Measurements from ENCODE around the gene VPS72. TPM values are rescaled to one million over a fixed set of nuclear protein-coding genes. Genes with fewer than 3 reads are reported as not detected.
A peak's percentile ranks its signal among the peaks of the same experiment; 100 is the strongest.
"Not testable (repeated sequence)": the region's sequence is repeated elsewhere in the genome, so short reads cannot be mapped to it uniquely, and the experiment has no call there.

The VPS72 gene, protein sequence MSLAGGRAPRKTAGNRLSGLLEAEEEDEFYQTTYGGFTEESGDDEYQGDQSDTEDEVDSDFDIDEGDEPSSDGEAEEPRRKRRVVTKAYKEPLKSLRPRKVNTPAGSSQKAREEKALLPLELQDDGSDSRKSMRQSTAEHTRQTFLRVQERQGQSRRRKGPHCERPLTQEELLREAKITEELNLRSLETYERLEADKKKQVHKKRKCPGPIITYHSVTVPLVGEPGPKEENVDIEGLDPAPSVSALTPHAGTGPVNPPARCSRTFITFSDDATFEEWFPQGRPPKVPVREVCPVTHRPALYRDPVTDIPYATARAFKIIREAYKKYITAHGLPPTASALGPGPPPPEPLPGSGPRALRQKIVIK
- total RNA-seq (10 to 100 TPM; 27.4 to 33.2 TPM), total RNA-seq (24.1 to 49.8 reads per million in 2 donors)

DNA sequence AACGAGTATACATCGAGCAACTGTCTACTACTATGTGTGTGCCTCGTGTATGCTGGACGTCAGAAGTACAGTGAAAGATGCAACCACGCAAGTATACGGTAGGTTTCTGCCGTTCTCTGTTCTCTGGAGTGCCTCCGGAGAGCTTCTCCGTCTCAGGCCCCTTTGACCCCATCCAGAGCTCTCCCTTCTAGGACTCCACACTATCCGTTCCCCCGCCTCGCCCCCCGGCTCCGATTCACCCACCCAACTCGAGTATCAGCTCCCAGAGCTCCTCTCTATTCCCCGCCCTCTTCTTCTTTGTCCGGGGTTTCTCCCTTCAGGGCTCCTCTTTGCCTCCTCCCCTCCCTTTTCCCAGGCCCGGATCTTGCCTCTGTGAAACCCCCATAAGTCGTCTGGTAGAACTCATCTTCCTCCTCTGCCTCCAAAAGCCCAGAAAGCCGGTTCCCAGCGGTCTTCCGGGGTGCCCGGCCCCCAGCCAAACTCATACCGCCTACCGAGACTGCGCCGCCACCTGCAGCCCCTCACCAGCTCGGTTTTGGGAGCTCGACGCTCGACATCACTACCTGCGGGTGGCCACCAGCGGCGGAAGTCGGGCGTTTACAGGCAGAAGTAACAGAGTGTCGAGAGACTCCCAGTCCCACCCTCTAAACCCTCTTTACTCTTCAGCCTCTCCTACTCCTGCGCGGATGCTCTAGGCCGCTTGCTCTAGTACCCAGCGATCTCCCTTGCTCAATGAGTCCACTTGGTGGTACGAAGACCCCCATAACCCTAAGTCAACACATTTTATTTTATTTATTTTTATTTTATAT is at the start of gene VPS72:
VPS72 (minus strand) TSS at position 561 of the 809 bp plus-strand sequence; CDS start at position 485, 76 bp downstream.
- peak within 1 kb of the TSS; percentile 100 for H3K4me3 Mint-ChIP-seq
- peaks cover 26% of the 10 kb centered on the region for H3K4me1 Mint-ChIP-seq
- peak; percentile 71 to 79 (median 74) for DNase-seq
- no peaks in the 10 kb centered on the region for H3K9me3 ChIP-seq (ENCODE audit: control insufficient read depth, low read length, poor library complexity, severe bottlenecking)
- H3K27ac Mint-ChIP-seq = peak within 1 kb of the TSS; percentile 100
- no peaks in the 10 kb centered on the region for H3K27me3 Mint-ChIP-seq
- ATAC-seq = peak; percentile 95
- peaks cover 4% of the 10 kb centered on the region for H3K36me3 Mint-ChIP-seq (ENCODE audit: low read depth)

GRCh38 chr1:151238467-151238739 is 48.4 kb upstream of the VPS72 start:
- DNase-seq (no peak), ATAC-seq (no peak)
- Mint-ChIP-seq H3K4me3 (no peak overlapping the region), H3K4me1 (peaks cover 4% of the 10 kb centered on the region), H3K36me3 (ENCODE audit: low read depth) (peaks cover 18% of the 10 kb centered on the region), H3K27ac (peak overlapping the region; percentile 45), H3K27me3 (no peaks in the 10 kb centered on the region)
- no peaks in the 10 kb centered on the region for H3K9me3 ChIP-seq (ENCODE audit: control insufficient read depth, low read length, poor library complexity, severe bottlenecking)

- no peak overlapping the region for H3K4me3 Mint-ChIP-seq
- H3K9me3 ChIP-seq (ENCODE audit: control insufficient read depth, low read length, poor library complexity, severe bottlenecking) = no peaks in the 10 kb centered on the region
- no peak for ATAC-seq
- H3K27ac Mint-ChIP-seq = peak overlapping the region; percentile 45
- peaks cover 4% of the 10 kb centered on the region for H3K4me1 Mint-ChIP-seq
- H3K36me3 Mint-ChIP-seq (ENCODE audit: low read depth) = peaks cover 18% of the 10 kb centered on the region
- H3K27me3 Mint-ChIP-seq = no peaks in the 10 kb centered on the region
- DNase-seq = no peak
These were observed 47.9 kb upstream of the VPS72 start for GRCh38 chr1:151237678-151238466.

DNA sequence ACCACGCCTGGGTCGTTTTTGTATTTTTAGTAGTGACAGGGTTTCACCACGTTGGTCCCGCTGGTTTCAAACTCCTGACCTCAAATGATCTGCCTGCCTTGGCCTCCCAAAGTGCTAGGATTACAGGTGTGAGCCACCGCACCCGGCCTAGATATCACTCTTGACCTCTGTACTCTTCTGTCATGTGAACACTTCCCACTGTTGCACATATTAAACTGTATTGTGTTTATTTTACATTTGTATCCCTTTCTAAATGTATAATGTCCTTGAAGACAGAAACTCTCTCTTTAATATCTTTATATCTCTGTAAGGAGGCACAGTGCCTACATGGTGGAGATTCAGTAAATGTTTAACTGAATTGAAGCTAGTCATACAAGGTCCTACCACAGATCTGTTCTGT is 45.2 kb upstream of the VPS72 start:
- H3K27ac Mint-ChIP-seq = no peak overlapping the region
- peaks cover 4% of the 10 kb centered on the region for H3K4me1 Mint-ChIP-seq
- no peaks in the 10 kb centered on the region for H3K27me3 Mint-ChIP-seq
- H3K9me3 ChIP-seq (ENCODE audit: control insufficient read depth, low read length, poor library complexity, severe bottlenecking) = no peaks in the 10 kb centered on the region
- H3K36me3 Mint-ChIP-seq (ENCODE audit: low read depth) = peaks cover 14% of the 10 kb centered on the region
- ATAC-seq = no peak
- DNase-seq = no peak
- H3K4me3 Mint-ChIP-seq = no peak overlapping the region

GRCh38 chr1:151222130-151222529 is 32.1 kb upstream of the VPS72 start:
- peak overlapping the region; percentile 43 for H3K27ac Mint-ChIP-seq
- H3K4me3 Mint-ChIP-seq = no peak overlapping the region
- H3K36me3 Mint-ChIP-seq (ENCODE audit: low read depth) = peaks cover 2% of the 10 kb centered on the region
- peaks cover 5% of the 10 kb centered on the region for H3K4me1 Mint-ChIP-seq
- ATAC-seq (no peak), DNase-seq (no peak)
- H3K27me3 Mint-ChIP-seq = no peaks in the 10 kb centered on the region
- H3K9me3 ChIP-seq (ENCODE audit: control insufficient read depth, low read length, poor library complexity, severe bottlenecking) = no peaks in the 10 kb centered on the region

GRCh38 chr1:151221616-151222015 is 31.6 kb upstream of the VPS72 start:
- H3K36me3 Mint-ChIP-seq (ENCODE audit: low read depth) = peaks cover 2% of the 10 kb centered on the region
- peaks cover 6% of the 10 kb centered on the region for H3K4me1 Mint-ChIP-seq
- H3K27ac Mint-ChIP-seq = no peak overlapping the region
- H3K9me3 ChIP-seq (ENCODE audit: control insufficient read depth, low read length, poor library complexity, severe bottlenecking) = no peaks in the 10 kb centered on the region
- no peak for DNase-seq
- H3K27me3 Mint-ChIP-seq = no peaks in the 10 kb centered on the region
- ATAC-seq = no peak
- no peak overlapping the region for H3K4me3 Mint-ChIP-seq

- DNase-seq (no peak), ATAC-seq (no peak)
- peak overlapping the region; percentile 88 for H3K27ac Mint-ChIP-seq
- H3K9me3 ChIP-seq (ENCODE audit: control insufficient read depth, low read length, poor library complexity, severe bottlenecking) = no peaks in the 10 kb centered on the region
- no peaks in the 10 kb centered on the region for H3K36me3 Mint-ChIP-seq (ENCODE audit: low read depth)
- peaks cover 20% of the 10 kb centered on the region for H3K4me1 Mint-ChIP-seq
- no peaks in the 10 kb centered on the region for H3K27me3 Mint-ChIP-seq
- no peak overlapping the region for H3K4me3 Mint-ChIP-seq
These were observed 23.6 kb upstream of the VPS72 start for GRCh38 chr1:151213560-151213959.

GRCh38 chr1:151211972-151212705 is 22.1 kb upstream of the VPS72 start:
- no peak for ATAC-seq
- H3K9me3 ChIP-seq (ENCODE audit: control insufficient read depth, low read length, poor library complexity, severe bottlenecking) = no peaks in the 10 kb centered on the region
- Mint-ChIP-seq H3K27me3 (no peaks in the 10 kb centered on the region), H3K27ac (peak overlapping the region; percentile 88), H3K4me3 (peak overlapping the region; percentile 59), H3K36me3 (ENCODE audit: low read depth) (no peaks in the 10 kb centered on the region), H3K4me1 (peaks cover 18% of the 10 kb centered on the region)
- DNase-seq = no peak

GRCh38 chr1:151210830-151211229 is 20.8 kb upstream of the VPS72 start:
- H3K27ac Mint-ChIP-seq = peak overlapping the region; percentile 53
- H3K9me3 ChIP-seq (ENCODE audit: control insufficient read depth, low read length, poor library complexity, severe bottlenecking) = no peaks in the 10 kb centered on the region
- H3K4me3 Mint-ChIP-seq = no peak overlapping the region
- no peaks in the 10 kb centered on the region for H3K27me3 Mint-ChIP-seq
- DNase-seq = no peak
- H3K36me3 Mint-ChIP-seq (ENCODE audit: low read depth) = no peaks in the 10 kb centered on the region
- ATAC-seq = no peak
- H3K4me1 Mint-ChIP-seq = peaks cover 14% of the 10 kb centered on the region

GRCh38 chr1:151205381-151205965 is 15.5 kb upstream of the VPS72 start:
- H3K36me3 Mint-ChIP-seq (ENCODE audit: low read depth); H3K4me1 Mint-ChIP-seq; H3K4me3 Mint-ChIP-seq; ATAC-seq; H3K9me3 ChIP-seq (ENCODE audit: control insufficient read depth, low read length, poor library complexity, severe bottlenecking); H3K27me3 Mint-ChIP-seq; DNase-seq: not testable (repeated sequence)
- peak overlapping the region; percentile 72 for H3K27ac Mint-ChIP-seq

DNA sequence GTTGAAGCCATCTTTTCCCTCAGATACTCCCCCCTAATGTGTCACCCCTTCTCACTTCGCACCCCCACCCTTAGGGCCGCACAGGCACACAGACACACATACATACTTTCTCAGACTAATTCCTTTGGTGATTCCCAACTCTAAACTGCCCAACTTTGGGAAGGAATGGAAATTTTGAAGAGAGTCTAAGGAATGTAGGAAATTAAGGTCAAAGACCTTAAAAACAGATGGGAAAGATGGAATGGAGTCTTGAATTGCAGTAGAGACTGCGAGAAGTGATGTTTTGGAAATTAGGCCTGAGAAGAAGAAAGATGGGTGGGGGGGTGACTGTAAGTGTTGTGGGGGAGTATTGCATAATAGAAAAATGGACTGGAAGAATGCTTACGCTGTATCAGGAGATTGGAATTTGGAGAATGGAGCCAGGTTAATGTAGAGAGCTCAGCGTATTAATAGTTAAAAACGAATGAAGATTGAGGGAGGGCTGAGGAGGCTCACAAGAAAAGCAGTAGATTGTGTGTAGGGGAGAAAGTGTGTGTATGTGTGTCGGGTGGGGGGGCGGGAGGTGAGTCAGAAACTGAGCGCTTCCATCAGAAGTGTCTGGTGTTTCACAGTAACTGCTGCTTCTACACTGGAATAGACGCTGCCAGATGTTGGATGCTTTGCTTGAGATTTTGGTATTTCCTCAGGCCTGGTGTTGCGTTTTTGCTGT is 10.0 kb upstream of the VPS72 start:
- peak overlapping the region; percentile 100 for H3K27ac Mint-ChIP-seq
- DNase-seq (no peak), ATAC-seq (no peak)
- peak overlapping the region; percentile 100 for H3K4me3 Mint-ChIP-seq
- peaks cover 34% of the 10 kb centered on the region for H3K4me1 Mint-ChIP-seq
- H3K9me3 ChIP-seq (ENCODE audit: control insufficient read depth, low read length, poor library complexity, severe bottlenecking) = no peaks in the 10 kb centered on the region
- H3K36me3 Mint-ChIP-seq (ENCODE audit: low read depth) = peaks cover 6% of the 10 kb centered on the region
- H3K27me3 Mint-ChIP-seq = no peaks in the 10 kb centered on the region

Measured in T-helper 17 cell (primary cell).